ENCODE measurements around the gene GOLGA6L1. TPM values are rescaled to one million over a fixed set of nuclear protein-coding genes. Genes with fewer than 3 reads are reported as not detected.

Gene GOLGA6L1
- total RNA-seq, 2 donors from 2014 or later: not detected

DNA sequence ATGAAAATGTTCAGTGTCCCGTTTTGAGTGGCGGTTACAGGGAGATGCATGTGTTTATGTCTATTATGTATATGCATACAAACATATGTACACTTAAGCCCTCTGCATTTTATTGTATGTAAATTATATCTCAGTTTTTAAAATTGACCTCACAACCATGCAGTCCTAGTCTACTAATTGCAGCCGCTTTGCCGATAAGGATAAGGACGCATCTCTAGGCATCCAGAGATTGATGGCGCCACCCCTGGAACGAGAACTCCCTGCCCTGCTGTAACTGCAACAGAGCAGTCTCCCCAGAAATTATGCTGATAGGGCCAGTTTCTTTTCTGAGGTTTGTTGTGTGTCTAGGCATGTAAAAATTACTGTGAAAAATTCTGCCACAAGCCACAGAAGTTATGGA lies 56.9 kb downstream of the GOLGA6L1 start:
- no peaks in the 10 kb centered on the region for H3K4me1 Mint-ChIP-seq (ENCODE audit: low read depth)
- no peak overlapping the region for H3K4me3 Mint-ChIP-seq
- H3K36me3 Mint-ChIP-seq (ENCODE audit: insufficient read depth in 2 of 2): no peaks in the 10 kb centered on the region
- no peaks in the 10 kb centered on the region for H3K9me3 Mint-ChIP-seq
- DNase-seq: no peak
- ATAC-seq (replicated peaks in 1 of 2): no peak
- H3K27me3 Mint-ChIP-seq (ENCODE audit: low read depth): no peaks in the 10 kb centered on the region
- no peak overlapping the region for H3K27ac Mint-ChIP-seq

Other genes with a start within 250 kb of the GOLGA6L1 start
- 10 to 100 TPM; 13.5 to 19.2 TPM for gene CYFIP1, start 156.5 kb downstream of the GOLGA6L1 start, total RNA-seq
- 10 to 100 TPM; 10.3 to 12.6 TPM for gene TUBGCP5, start 97.3 kb downstream of the GOLGA6L1 start, total RNA-seq
- not detected for gene GOLGA6L26, start 197.4 kb upstream of the GOLGA6L1 start, total RNA-seq
- gene GOLGA8S, start 217.9 kb upstream of the GOLGA6L1 start, total RNA-seq: under 1 TPM; 0.07 to 0.29 TPM

Measured in activated T-cell treated with anti-CD3 and anti-CD28 coated beads, Interleukin-2, amount 50 U/mL, for 72 hours (primary cell).